NCI-H524 (cell line): ENCODE data around the gene KCNMA1.
A peak's percentile ranks its signal among the peaks of the same experiment; 100 is the strongest.
"Not testable (repeated sequence)": the region's sequence is repeated elsewhere in the genome, so short reads cannot be mapped to it uniquely, and the experiment has no call there.

Experiments used
- DNase-seq, 2 experiments: peaks; one replicate each; lab custom pipeline; 2025; lab: John Stamatoyannopoulos, UW

Gene KCNMA1

DNA sequence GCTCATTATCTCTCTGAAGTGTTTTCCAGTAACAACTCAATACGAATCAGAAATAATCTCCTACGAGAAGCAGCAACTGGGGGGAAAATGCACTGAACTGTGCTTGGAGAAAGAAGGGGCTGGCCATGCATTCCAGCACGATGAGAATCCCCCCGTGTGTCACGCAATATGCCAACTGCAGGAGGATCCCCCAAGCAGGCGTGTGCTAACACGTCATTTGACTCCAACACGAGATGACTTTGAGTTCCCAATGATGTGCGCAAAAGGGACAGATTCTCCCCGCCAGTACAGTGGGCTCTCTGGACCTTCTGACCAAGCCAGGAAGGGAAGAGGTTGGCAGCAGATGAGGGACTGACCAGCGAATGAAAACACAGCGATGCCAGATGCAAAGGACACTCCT lies 105.5 kb downstream of the KCNMA1 start:
- DNase-seq = peak in 1 of 2 experiments; percentile 6

DNA sequence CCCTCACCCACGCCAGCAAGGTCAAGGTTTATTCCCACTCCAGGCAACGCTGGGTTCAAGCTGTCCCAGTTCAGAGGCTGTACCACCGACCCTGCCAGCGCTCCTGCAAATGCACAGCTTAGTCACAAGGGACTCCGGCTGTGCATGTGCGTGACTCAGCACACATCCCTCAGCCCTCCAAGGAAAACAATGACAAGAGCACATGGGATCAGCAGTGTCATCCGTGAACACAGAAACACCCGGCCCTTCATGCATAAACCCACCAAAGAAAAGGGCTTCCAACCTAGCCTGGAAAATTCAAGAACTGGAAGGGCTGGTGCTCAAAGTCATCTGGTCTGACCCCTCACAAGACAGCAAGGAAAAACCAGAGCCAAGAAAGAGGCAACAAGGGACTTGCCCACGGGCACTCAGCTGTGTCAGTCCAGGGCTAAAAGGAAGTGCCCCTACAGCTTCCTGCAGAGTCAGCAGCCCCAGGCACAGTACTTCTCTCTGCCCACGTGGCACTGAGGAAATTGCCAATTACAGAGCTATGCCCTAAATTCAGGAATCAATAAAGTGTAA lies 106.1 kb downstream of the KCNMA1 start:
- DNase-seq = peak; percentile 34 to 62

DNA sequence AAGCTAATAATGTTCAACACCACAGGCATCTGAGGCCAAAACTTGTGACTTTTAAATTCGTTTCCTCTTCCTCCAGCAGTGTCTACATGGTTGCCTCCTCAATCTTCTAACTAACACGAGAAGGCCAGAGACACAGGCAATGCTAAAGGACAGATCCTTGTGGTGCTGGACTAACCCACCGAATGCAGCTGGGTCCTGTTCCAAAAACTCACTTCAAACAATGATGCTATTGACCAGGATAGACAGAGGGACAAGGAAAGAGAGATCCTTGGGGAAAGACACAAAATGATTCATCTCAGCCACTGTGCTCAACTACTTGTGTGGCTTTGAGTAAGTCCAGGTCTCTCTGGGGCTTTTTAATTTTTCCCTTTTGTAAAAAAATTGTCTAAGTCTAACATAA lies 107.6 kb downstream of the KCNMA1 start:
- no peak for DNase-seq

DNA sequence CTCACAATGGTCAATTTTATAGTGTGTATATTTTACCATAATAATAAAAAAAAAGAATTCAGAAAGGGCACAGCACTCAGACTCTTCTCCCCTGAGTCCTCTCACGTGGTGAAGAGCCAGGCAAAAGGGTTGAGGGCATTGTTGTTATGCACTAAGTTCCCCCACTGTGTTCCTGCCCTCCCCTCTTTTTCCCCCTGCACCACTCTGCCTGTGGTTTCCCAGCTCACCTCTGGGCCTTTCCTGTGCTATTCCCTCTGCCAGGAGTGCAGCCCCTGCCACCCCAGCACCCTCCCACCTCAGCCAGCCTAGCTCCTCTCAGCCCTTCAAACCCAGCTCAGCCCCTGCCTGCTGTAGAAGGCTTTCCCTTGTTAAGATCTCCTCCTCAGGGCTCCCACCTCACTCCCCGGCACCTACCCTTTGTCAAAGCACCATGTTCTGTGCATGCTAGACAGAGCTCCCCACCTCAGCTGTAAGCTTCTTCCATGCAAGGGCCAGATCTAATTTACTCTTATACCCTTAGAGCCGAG lies 108.5 kb downstream of the KCNMA1 start:
- no peak for DNase-seq

DNA sequence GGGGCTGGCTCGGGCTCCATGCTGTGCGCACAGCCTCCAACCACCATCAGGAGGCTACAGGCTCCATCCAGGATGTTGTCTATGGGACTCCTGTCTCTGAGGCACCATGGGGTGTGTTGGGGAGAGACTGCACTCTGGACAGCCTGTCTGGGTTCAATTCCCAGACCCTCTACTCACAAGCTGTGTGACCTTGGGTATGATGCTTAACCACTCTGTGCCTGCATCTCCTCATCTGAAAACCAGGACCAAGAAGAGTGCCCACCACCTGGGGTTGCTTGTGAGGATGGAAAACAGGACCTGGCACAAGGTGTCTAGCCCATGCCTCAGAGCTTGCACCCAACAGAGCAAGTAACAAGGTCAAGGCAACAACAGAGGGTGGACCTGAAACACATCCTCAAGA lies 109.8 kb downstream of the KCNMA1 start:
- no peak for DNase-seq

DNA sequence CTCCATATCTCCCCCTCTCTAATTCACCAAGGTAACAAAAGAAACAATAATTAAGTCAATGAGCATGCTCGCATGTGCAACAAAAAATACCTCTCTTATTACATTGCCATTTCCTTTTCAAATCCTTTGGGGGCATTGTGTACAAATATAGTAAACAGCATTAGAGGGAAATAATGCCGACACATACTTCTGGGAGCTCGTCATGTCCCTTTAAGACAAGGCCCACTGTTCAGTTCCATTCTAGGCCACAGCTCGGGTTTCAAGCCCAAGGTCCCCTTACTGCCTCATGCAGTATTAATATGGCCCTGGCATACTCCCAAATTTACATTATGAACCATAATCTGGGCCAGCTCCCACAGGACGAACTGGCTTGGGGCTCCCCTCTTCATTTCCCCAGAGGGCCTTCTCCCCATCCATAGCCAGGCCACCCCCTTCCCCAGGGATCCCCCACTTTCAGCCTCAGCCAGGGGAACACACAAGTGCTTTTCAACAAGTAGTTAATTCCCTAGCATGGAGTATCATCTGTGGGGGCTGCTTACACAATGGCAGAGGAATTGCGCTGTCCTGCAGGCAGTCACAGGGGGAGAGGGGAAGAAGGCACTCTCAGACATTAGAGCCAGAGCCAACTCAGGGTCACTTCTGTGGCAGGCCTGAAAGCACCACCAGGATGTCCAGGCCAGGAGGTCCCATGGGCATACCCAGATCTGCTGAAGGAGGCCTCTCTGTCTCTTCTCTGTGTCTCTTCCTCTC lies 110.6 kb downstream of the KCNMA1 start:
- peak in 1 of 2 experiments; percentile 2 for DNase-seq

DNA sequence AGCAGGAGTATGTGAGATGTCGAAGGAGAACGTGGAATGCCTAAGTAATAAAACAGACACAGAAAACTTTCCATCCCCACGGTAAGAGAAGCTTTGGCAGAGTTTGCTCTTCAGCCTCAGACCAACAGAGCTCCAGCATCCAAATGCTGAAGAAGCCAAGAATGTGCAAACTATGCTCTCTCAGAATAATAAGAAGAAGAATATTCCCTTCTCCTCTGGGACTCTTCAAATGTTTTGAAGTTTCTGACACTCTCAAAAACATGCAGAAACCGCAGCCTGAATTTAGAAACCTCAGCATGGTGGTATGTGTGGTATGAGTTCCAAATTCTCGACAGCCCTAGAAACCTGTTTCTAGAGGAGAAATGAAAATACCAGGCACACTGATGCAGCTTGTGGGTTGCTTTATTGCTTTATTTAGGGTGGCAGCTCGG lies 113.3 kb downstream of the KCNMA1 start:
- DNase-seq = no peak

DNA sequence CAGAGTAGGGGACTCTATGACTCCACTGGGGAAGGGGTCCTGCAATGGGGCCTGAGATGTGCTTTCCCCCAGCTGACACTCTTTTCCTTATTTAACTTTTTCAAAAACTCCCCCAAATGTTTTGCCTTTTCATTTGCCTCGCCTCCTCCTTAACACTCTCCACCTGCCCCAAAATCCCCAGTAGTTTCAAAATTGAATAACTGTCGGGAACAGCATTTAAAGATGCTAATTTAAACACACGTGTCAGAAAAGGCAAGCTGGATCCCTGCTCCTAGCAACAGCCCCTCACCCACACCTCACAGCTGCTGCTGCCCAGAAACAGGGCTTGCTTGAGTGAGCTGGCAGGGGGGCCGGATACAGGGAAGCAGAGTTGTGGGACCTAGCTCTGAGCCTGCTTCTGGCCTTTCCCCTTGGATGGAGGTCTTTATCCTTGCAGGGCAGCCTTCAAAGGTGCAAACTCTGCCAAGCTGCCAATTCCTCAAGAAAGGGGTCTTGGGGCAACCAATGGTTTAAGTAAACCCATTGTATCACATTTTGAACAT lies 115.3 kb downstream of the KCNMA1 start:
- DNase-seq = no peak

DNA sequence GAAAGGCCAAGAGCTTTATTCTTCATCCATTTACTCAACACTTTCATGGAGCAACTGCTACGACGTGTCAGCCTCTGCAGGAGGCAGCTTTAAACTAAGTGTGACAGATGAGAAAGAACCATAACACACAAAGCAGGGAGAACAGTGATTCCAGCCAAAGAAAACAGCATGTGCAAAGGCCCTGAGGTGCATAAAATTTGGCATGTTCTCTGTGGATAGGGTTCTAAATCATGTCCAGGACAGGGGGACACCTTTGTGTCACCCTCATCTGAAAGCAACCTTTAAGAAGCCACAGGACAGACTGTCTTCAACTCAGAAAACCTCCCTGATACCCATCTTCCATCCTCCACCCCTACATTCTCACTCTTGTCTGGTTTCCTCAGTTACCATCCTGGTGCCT lies 116.6 kb downstream of the KCNMA1 start:
- no peak for DNase-seq

DNA sequence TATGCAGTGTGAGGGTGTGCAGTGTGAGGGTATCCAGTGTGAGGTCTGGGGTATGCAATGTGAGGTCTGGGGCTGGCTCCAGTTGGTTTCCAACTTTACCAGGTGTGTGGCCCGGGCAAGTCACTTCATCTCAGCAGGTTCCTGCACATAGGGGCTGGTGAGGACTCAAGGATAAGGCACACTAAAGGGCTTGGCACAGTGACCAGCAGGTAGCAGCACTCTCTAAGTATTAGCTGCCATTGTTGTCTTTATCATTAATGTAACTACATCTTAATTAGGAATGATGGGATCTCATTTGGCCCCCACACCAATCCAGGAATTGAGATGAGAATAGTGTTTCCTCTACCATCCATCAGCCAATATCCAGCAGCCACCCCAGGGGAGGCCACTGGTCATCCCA lies 117.3 kb downstream of the KCNMA1 start:
- DNase-seq = no peak

DNA sequence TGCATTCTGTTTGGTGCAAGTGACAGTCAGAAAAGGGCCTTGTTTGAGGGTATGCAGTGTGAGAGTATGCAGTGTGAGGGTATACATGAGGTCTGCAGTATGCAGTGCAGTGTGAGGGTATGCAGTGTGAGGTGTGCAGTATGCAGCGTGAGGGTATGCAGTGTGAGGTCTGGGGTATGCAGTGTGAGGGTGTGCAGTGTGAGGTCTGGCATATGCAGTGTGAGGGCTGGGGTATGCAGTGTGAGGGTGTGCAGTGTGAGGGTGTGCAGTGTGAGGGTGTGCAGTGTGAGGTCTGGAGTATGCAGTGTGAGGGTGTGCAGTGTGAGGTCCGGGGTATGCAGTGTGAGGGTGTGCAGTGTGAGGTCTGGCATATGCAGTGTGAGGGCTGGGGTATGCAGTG lies 117.8 kb downstream of the KCNMA1 start:
- not testable (repeated sequence) for DNase-seq

DNA sequence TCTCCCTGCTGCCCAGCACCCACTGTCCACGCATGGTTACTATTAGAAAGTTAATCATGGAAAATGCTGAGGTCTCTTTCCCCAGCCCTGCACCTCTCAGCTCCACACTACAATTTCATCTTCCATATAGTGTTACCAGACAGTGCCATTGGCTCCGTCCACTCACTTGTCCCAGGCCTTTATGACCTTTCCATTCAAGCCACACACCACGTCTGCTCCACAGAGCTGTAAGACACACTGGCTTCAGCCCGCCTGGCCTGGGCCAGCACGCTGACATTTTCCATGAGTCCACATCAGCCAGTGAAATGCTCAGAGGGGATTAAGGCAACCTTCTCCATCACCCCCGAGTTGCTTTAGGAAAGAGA lies 118.7 kb downstream of the KCNMA1 start:
- no peak for DNase-seq

DNA sequence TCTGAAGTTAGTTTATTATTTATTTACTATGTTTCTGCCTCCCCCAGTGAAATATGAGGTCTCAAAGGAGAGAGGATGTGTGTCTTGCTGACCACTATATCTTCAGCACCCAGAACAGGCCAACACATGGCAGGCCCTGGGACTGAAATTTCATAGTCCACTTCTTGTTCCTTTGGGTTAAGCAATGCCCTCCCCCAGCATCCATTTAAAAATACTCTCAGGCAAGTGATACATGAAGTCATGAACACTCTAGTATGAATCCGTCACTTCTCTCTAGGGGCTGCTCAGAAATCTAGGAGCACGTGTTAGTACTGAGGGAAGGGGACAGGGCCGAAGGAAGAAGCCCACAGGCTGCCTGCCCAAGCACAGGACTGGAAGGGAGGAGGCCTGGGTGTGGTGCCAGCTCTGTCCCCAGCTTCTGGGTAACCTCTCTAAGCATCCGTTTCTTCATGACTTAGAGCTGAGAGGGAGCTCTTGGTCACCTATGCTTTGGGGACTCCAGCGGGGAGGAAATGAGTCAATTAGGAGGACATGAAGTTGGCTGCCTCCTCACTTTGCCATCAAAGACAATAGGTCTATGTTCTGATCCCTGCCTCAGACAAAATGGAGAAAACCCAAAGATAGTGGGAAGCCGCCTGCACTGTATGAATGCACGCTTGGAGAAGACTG lies 119.2 kb downstream of the KCNMA1 start:
- DNase-seq = no peak

DNA sequence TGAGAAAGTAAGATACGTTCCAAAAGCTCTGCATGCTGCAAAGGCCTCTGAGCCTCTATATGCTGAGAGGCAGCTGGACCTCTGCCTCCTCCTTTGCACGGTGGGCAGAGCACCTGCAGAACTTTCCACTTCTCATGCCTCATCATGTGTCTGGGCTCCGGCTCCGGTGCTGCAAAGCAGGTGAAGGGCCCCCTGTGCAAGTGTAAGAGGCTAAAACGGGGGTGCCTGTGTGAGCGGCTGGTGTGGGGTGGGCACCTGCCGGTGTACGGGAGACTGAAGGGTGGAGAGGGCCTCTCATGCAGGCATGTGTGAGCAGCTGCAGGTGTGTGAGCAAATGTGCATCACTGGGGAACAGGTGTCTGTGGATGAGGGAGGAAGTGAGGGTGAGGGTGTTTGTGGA lies 121.0 kb downstream of the KCNMA1 start:
- DNase-seq = no peak

DNA sequence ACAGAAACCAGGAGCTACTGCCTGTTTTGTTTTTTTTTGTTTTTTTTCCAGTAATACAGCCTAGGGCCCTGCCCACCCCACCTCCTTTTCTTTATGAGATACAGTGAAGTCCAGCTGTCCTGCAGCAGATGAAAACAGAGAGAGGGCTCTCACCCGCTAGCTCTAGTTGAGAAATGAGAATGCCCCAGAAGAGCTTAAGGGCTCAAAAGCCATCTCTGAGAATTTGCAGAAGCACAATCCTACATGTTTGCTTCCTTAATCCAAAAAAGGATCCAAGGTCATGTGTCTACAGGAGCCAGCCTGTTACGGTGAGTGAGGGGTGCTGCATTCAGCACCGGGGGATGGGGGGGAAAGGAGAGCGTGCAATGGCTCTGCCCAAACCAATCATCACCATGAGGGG lies 122.7 kb downstream of the KCNMA1 start:
- DNase-seq = no peak

DNA sequence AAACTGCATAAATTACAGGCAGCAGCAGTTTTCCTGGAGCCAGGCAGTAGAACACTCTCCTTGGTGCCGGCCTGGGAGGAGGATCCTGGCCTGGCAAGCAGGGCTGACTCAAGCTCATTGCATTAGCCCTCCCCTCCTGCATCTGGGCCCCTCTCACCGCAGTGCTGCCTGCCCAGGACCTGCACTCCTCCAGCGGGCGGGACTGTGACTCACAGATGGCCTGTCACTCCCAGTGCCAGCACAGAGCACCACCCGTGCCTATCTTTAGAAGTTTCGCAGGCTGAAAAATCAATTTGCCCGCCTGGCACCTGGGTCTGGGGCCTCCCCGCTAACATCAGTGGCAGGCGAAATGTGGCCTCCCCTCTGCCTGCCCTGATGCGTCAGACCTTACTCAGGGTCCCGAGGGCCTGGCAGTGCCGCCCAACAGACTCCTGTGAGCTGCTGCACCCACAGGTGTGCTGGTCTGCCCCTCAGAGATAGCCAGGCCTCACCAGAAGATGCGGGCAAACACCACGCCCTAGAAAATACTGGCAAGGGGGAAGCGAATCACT lies 123.8 kb downstream of the KCNMA1 start:
- DNase-seq = peak in 1 of 2 experiments; percentile 15

DNA sequence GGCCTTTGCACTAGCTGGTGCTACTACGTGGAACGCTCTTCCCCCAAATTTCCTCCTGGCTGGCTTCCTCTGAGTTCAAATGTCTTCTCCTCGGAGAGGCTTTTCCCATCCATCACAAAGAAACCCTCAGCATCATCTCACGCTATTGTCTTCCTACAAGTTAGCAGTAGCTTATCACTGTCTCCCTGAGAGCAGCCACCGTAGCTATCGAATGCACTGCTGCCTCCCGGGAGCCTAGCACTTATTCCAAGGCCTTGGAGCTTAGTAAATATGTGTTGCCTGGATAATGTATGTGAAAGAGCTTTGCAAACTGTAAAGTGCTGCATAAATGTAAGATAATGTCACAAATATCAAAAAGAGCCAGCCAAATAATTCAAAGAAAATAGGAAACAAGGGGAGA lies 124.4 kb downstream of the KCNMA1 start:
- DNase-seq = no peak

DNA sequence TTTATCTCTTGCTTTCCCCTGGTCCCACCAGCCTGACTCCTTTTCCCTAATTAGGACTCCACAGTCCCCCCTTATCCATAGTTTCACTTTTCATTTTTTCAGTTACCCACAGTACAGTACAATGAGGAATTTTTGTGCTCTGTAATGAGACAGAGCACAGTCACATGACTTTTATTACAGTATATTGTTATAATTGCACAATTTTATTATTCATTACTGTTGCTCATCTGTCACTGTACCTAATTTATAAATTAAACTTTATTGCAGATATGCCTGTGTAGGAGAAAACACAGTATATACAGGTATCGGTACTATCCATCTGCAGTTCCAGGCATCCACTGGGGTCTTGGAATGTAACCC lies 125.4 kb downstream of the KCNMA1 start:
- DNase-seq = no peak

DNA sequence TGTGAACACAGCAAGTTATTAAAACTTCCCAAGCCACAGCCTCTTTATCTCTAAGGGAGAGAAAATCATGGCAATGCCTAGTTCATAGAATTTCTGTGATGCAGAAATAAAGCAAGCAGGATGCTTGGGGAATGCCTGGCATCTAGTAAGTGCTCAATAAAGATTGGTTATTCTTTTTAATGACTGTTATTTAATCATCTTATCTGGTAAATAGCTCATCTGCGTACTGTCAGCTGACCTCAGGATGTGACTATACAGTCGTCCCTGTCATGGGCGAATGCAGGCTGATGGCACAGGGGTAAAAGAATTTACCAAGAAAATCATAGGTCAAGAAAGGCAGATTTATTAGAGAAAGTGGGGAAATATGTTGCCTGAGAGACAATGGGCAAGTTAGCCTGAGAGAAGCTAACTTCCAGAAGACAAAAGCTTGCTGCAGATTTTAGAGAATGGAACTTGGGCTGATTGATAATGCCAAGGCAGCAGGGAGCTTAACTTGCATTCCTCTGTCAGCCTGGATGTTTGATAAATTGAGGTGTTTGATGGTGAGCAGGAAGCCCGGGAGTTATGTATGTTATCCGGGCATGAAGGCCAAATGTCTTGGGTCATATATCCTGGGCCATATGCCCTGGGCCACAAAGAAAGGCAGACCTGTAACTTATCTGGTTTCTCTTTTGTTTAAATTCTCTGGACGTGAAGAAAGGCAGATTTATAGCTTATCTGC lies 126.0 kb downstream of the KCNMA1 start:
- DNase-seq = no peak

DNA sequence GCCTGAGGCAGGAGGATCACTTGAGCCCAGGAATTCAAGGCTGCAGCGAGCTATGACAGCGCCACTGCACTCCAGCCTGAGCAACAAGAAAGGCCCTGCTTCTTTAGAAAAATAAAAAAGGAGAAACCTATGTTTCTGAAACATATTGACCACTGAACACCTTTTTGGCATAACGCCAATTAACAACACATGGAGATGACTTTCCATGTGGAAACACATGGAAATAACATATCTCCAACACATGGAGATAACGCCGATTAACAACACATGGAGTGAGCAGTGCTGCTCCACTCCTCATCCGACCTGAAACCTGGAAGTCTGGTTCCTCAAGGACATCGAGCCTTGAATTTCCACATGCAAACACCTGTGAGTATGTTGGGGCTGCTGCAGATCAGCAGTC lies 126.9 kb downstream of the KCNMA1 start:
- DNase-seq = no peak

DNA sequence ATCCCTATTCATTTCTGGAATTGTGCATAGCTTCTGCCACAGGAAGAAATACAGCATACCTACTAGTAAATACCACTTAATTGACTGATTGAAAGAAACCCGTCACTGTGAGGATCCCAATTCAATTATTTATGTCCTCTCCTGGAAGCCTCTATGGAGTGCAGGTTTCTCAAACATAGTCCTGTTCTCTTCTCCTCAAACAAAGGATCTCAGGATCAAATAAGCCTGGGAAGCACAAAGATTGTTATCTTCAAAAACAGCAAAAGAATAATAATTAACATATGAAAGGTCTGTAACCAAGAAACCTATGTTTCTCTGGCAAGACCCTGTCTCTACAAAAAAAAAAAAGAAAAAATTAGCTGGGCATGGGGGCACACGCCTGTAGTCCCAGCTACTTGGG lies 127.3 kb downstream of the KCNMA1 start:
- DNase-seq = no peak

DNA sequence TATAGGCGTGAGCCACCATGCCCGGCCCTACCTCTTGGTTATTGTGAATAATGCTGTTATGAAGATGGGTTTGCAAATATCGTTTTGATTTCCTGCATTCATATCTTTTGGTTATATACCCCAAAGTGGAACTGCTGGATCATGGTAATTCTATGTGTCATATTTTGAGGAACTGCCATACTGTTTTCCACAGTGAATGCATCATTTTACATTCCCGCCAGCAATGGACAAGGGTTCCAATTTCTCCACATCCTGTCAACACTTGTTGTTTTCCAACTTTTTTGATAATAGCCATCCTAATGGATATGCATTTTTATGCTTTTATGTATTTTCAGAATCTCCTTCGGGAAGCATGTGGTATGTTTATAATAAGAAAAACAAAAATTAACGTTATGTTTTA lies 128.2 kb downstream of the KCNMA1 start:
- DNase-seq = no peak
